Sigmoid colon (tissue), 4 donors: ENCODE measurements around the gene DIP2C.

Experiments
- EP300 ChIP-seq, 4 donors: sonication (generic); formaldehyde crosslinking; IDR thresholded peaks; one replicate each; pipeline ENCODE4 v1.6.1; 2017; ENCODE audit warnings: antibody characterized with exemption in 4 of 4
- POLR2A ChIP-seq, 2 donors: fragments of 450-650 bp; IDR thresholded peaks; one replicate each; pipeline ENCODE4 v1.6.1; 2016; ENCODE audit warnings: antibody characterized with exemption in 2 of 2, mild to moderate bottlenecking in 2 of 2, moderate library complexity in 2 of 2
- POLR2AphosphoS5 ChIP-seq, 4 donors: sonication (generic); formaldehyde crosslinking; IDR thresholded peaks; one replicate each; pipeline ENCODE4 v1.6.1; 2017; ENCODE audit warnings: antibody characterized with exemption in 4 of 4

DNA sequence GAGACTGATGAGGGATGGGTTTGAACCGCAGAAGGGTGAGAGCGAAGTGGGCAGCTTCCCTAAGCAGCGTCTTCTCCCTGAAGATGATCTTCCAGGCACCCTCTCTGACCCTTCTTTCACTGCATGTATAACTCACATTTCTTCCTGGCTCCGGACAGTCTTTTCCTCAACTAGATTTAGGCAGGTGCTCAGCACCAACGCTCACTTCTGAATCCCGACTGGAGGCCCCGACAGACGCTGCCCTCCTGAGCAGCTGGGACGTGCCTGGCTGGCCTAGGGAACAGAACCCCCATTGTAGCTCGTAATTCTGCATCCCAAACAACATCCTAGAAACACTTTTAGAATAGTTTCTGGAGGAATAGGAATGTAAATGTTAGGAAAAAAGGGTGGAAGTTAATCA is 206.6 kb downstream of the DIP2C start:
- no peak for TF ChIP-seq POLR2A (IDR thresholded peaks at IDR 0.05)
- no peak for TF ChIP-seq POLR2AphosphoS5 (IDR thresholded peaks at IDR 0.05)
- no peak for TF ChIP-seq EP300 (IDR thresholded peaks at IDR 0.05)
